Measurements from ENCODE around the gene FOLR2. TPM values are rescaled to one million over a fixed set of nuclear protein-coding genes. Genes with fewer than 3 reads are reported as not detected.
"Not testable (repeated sequence)": the region's sequence is repeated elsewhere in the genome, so short reads cannot be mapped to it uniquely, and the experiment has no call there.

The FOLR2 gene
- total RNA-seq, 1 experiment from 2014 or later: not detected

DNA sequence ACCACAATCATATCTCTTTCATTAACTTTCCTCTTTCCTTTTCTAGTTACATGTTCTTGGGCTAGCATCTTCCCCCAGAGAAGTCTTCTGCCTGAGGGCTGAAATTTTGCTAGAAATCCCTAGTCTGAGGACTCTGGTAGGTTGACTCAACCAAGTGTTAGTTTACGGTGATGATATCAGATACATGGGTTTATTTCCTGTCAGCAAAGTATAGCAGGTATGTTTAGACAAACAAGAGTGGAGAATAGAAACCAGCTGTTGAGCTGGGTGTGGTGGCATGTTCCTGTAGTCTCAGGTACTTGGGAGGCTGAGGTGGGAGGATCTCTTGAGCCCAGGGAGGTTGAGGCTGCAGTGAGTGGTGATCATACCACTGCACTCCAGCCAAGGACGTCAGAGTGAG lies 13.4 kb upstream of the FOLR2 start:
- CTCF ChIA-PET: no interaction called here
- Histone ChIP-seq H3K27ac (ENCODE audit: low read length) (no peak overlapping the region), H3K4me1 (ENCODE audit: control insufficient read depth, insufficient read depth, low read length) (no peaks in the 10 kb centered on the region), H3K9me3 (ENCODE audit: control insufficient read depth, insufficient read depth, low read depth, low read length) (no peaks in the 10 kb centered on the region), H3K27me3 (ENCODE audit: control insufficient read depth, insufficient read depth, low read length) (no peaks in the 10 kb centered on the region), H3K36me3 (ENCODE audit: control insufficient read depth, insufficient read depth, low read length) (no peaks in the 10 kb centered on the region), H3K4me3 (ENCODE audit: low read depth in 2 of 2, low read length in 2 of 2) (no peak overlapping the region)
- ATAC-seq: no peak
- POLR2A ChIA-PET: no interaction called here
- intact Hi-C loops (cut with micrococcal nuclease; ENCODE audit: unreplicated experiment): no loop called here
- in situ Hi-C loops (cut with HindIII; ENCODE audit: low pct_unique_long_range_greater_than_20kb, low sequenced_read_pairs): no loop called here
- TF ChIP-seq, protein P1, sequence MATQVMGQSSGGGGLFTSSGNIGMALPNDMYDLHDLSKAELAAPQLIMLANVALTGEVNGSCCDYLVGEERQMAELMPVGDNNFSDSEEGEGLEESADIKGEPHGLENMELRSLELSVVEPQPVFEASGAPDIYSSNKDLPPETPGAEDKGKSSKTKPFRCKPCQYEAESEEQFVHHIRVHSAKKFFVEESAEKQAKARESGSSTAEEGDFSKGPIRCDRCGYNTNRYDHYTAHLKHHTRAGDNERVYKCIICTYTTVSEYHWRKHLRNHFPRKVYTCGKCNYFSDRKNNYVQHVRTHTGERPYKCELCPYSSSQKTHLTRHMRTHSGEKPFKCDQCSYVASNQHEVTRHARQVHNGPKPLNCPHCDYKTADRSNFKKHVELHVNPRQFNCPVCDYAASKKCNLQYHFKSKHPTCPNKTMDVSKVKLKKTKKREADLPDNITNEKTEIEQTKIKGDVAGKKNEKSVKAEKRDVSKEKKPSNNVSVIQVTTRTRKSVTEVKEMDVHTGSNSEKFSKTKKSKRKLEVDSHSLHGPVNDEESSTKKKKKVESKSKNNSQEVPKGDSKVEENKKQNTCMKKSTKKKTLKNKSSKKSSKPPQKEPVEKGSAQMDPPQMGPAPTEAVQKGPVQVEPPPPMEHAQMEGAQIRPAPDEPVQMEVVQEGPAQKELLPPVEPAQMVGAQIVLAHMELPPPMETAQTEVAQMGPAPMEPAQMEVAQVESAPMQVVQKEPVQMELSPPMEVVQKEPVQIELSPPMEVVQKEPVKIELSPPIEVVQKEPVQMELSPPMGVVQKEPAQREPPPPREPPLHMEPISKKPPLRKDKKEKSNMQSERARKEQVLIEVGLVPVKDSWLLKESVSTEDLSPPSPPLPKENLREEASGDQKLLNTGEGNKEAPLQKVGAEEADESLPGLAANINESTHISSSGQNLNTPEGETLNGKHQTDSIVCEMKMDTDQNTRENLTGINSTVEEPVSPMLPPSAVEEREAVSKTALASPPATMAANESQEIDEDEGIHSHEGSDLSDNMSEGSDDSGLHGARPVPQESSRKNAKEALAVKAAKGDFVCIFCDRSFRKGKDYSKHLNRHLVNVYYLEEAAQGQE (IDR thresholded peaks at IDR 0.05; ENCODE audit: insufficient read depth in 1 of 2, low read depth in 2 of 2, low read length in 1 of 2): no peak
- TF ChIP-seq TCF7L2 (IDR thresholded peaks at IDR 0.05; ENCODE audit: low read depth, low read length): no peak
- TF ChIP-seq SIN3A (IDR thresholded peaks at IDR 0.05; ENCODE audit: borderline replicate concordance, insufficient read depth, low read depth, low read length): no peak
- TF ChIP-seq, protein P2, sequence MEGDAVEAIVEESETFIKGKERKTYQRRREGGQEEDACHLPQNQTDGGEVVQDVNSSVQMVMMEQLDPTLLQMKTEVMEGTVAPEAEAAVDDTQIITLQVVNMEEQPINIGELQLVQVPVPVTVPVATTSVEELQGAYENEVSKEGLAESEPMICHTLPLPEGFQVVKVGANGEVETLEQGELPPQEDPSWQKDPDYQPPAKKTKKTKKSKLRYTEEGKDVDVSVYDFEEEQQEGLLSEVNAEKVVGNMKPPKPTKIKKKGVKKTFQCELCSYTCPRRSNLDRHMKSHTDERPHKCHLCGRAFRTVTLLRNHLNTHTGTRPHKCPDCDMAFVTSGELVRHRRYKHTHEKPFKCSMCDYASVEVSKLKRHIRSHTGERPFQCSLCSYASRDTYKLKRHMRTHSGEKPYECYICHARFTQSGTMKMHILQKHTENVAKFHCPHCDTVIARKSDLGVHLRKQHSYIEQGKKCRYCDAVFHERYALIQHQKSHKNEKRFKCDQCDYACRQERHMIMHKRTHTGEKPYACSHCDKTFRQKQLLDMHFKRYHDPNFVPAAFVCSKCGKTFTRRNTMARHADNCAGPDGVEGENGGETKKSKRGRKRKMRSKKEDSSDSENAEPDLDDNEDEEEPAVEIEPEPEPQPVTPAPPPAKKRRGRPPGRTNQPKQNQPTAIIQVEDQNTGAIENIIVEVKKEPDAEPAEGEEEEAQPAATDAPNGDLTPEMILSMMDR (IDR thresholded peaks at IDR 0.05): no peak
- TF ChIP-seq POLR2AphosphoS5 (IDR thresholded peaks at IDR 0.05; ENCODE audit: low read depth, low read length): no peak
- no peak for DNase-seq (ENCODE audit: low read depth, low spot score)
- no TSS peak for BruUV-seq (replicated peaks)

DNA sequence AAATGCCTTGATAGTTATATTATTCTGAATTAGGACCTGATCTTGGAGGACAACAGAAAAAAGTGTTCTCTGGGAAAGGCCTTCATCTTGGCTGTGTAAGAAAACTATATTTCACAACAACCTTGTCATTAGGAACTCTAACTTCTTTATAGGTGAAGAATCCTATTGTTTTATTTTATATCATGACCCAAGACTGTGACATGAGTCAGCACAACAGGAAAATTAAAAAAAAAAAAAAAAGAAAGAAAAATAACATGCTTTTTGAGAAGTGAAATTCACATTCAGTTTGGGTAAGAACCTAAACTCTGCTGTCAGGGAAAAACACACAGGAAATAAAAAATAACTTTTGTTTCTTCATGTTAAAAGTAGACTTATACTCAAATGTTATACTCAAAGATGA lies 11.7 kb upstream of the FOLR2 start:
- DNase-seq (ENCODE audit: low read depth, low spot score) (no peak), ATAC-seq (no peak)
- no peaks in the 10 kb centered on the region for H3K4me1 ChIP-seq (ENCODE audit: control insufficient read depth, insufficient read depth, low read length)
- H3K27ac ChIP-seq (ENCODE audit: low read length): no peak overlapping the region
- H3K4me3 ChIP-seq (ENCODE audit: low read depth in 2 of 2, low read length in 2 of 2): no peak overlapping the region
- no TSS peak for BruUV-seq (replicated peaks)
- in situ Hi-C loops (cut with HindIII; ENCODE audit: low pct_unique_long_range_greater_than_20kb, low sequenced_read_pairs) (no loop called here), intact Hi-C loops (cut with micrococcal nuclease; ENCODE audit: unreplicated experiment) (no loop called here)
- CTCF ChIA-PET: no interaction called here
- TF ChIP-seq, protein P2 (IDR thresholded peaks at IDR 0.05): no peak
- no peak for TF ChIP-seq SIN3A (IDR thresholded peaks at IDR 0.05; ENCODE audit: borderline replicate concordance, insufficient read depth, low read depth, low read length)
- no peak for TF ChIP-seq TCF7L2 (IDR thresholded peaks at IDR 0.05; ENCODE audit: low read depth, low read length)
- TF ChIP-seq, protein P1 (IDR thresholded peaks at IDR 0.05; ENCODE audit: insufficient read depth in 1 of 2, low read depth in 2 of 2, low read length in 1 of 2): no peak
- TF ChIP-seq POLR2AphosphoS5 (IDR thresholded peaks at IDR 0.05; ENCODE audit: low read depth, low read length): no peak
- no peaks in the 10 kb centered on the region for H3K9me3 ChIP-seq (ENCODE audit: control insufficient read depth, insufficient read depth, low read depth, low read length)
- H3K27me3 ChIP-seq (ENCODE audit: control insufficient read depth, insufficient read depth, low read length): no peaks in the 10 kb centered on the region
- no peaks in the 10 kb centered on the region for H3K36me3 ChIP-seq (ENCODE audit: control insufficient read depth, insufficient read depth, low read length)
- POLR2A ChIA-PET: no interaction called here

DNA sequence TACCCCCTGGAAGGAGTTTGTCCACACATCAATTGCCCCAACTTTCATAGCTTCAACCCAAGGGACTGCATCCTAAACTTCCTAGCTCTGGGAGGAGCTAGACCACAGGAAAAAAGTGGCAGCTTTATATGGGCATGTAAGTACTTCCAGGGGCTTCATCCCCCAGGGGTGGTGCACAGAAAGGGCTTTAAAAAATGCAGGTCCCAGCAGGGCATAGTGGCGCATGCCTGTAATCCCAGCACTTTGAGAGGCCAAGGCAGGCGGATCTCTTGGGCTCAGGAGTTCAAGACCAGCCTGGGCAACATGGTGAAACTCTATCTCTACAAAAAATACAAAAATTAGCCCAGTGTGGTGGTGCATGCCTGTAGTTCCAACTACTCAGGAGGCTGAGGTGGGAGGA lies 9.8 kb upstream of the FOLR2 start:
- BruUV-seq (replicated peaks); H3K4me1 ChIP-seq (ENCODE audit: control insufficient read depth, insufficient read depth, low read length); ATAC-seq; H3K27ac ChIP-seq (ENCODE audit: low read length); H3K9me3 ChIP-seq (ENCODE audit: control insufficient read depth, insufficient read depth, low read depth, low read length); H3K4me3 ChIP-seq (ENCODE audit: low read depth in 2 of 2, low read length in 2 of 2); POLR2A ChIA-PET; intact Hi-C loops (cut with micrococcal nuclease; ENCODE audit: unreplicated experiment); H3K36me3 ChIP-seq (ENCODE audit: control insufficient read depth, insufficient read depth, low read length); H3K27me3 ChIP-seq (ENCODE audit: control insufficient read depth, insufficient read depth, low read length); DNase-seq (ENCODE audit: low read depth, low spot score); CTCF ChIA-PET; in situ Hi-C loops (cut with HindIII; ENCODE audit: low pct_unique_long_range_greater_than_20kb, low sequenced_read_pairs): not testable (repeated sequence)

Measured in Panc1 (cell line).